Liver (tissue), 2 donors: ENCODE measurements around the gene FGF3.

Experiments
- SP1 ChIP-seq: IDR thresholded peaks from 2 replicates; pipeline ENCODE4 v1.6.1; 2018; ENCODE audit warnings: antibody characterized with exemption, mild to moderate bottlenecking
- TF ChIP-seq, protein P1 (sequence below): IDR thresholded peaks from 2 replicates; pipeline ENCODE4 v1.6.1; 2016; ENCODE audit warnings: antibody characterized with exemption
- donor health status: healthy.

- TF ChIP-seq, protein P1, sequence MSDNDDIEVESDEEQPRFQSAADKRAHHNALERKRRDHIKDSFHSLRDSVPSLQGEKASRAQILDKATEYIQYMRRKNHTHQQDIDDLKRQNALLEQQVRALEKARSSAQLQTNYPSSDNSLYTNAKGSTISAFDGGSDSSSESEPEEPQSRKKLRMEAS, result no peak
- TF ChIP-seq SP1, result no peak
Observed at GRCh38 chr11:69823641-69824265, 4.5 kb upstream of the FGF3 start.
